ENCODE results near the gene ASPRV1.
A peak's percentile ranks its signal among the peaks of the same experiment; 100 is the strongest.

- TF ChIP-seq POLR2AphosphoS5 (IDR thresholded peaks at IDR 0.05) (peak; percentile 95 to 98 (median 97)), CTCF (IDR thresholded peaks at IDR 0.05) (no peak), EP300 (IDR thresholded peaks at IDR 0.05; ENCODE audit: low read depth) (no peak)
These were observed 46.2 kb downstream of the ASPRV1 start, which contains the start of gene MXD1 for GRCh38 chr2:69914950-69915945.

Measured in transverse colon (tissue), 4 donors.